ENCODE measurements around the gene PFN2. TPM values are rescaled to one million over a fixed set of nuclear protein-coding genes. Genes with fewer than 3 reads are reported as not detected.
A peak's percentile ranks its signal among the peaks of the same experiment; 100 is the strongest.

The PFN2 gene
- polyA plus RNA-seq, 1 experiment, result 659 TPM

GRCh38 chr3:149936812-149937230 lies 33.9 kb downstream of the PFN2 start:
- Histone ChIP-seq H3K27ac (ENCODE audit: low read depth, low read length) (no peak overlapping the region), H3K27me3 (ENCODE audit: control insufficient read depth, insufficient read depth, low read length) (no peaks in the 10 kb centered on the region), H3K4me3 (ENCODE audit: low read depth, low read length) (no peak overlapping the region), H3K9me3 (ENCODE audit: control insufficient read depth, insufficient read depth, low read length) (peaks cover 4% of the 10 kb centered on the region; the same call in 1 of the 2 replicates)
- CTCF ChIA-PET, result interaction anchor here (0.5 to 4.0 kb wide), 31 partner anchors 12 to 592 kb away, joined by 3 to 38 read pairs (median 4); partner anchors contain the start of genes PFN2 and TSC22D2
- peak; percentile 84 for TF ChIP-seq CTCF (IDR thresholded peaks at IDR 0.05; ENCODE audit: low read depth, low read length)
- no peak for DNase-seq (ENCODE audit: low read depth, low spot score)
- POLR2A ChIA-PET, result no interaction called here

GRCh38 chr3:149934524-149934923 lies 36.2 kb downstream of the PFN2 start:
- ChIA-PET POLR2A (no interaction called here), CTCF (interaction anchor here (1.0 to 4.0 kb wide), 5 partner anchors 33 to 289 kb away, joined by 3 to 38 read pairs (median 3); no protein-coding TSS in a partner anchor)
- no peak for TF ChIP-seq CTCF (IDR thresholded peaks at IDR 0.05; ENCODE audit: low read depth, low read length)
- Histone ChIP-seq H3K9me3 (ENCODE audit: control insufficient read depth, insufficient read depth, low read length) (peaks cover 4% of the 10 kb centered on the region; the same call in 1 of the 2 replicates), H3K27me3 (ENCODE audit: control insufficient read depth, insufficient read depth, low read length) (no peaks in the 10 kb centered on the region), H3K4me3 (ENCODE audit: low read depth, low read length) (no peak overlapping the region), H3K27ac (ENCODE audit: low read depth, low read length) (no peak overlapping the region)
- DNase-seq (ENCODE audit: low read depth, low spot score), result peak; percentile 47

- Histone ChIP-seq H3K4me3 (ENCODE audit: low read depth, low read length) (no peak overlapping the region), H3K27me3 (ENCODE audit: control insufficient read depth, insufficient read depth, low read length) (no peaks in the 10 kb centered on the region), H3K9me3 (ENCODE audit: control insufficient read depth, insufficient read depth, low read length) (peaks cover 4% of the 10 kb centered on the region; the same call in 1 of the 2 replicates), H3K27ac (ENCODE audit: low read depth, low read length) (no peak overlapping the region)
- POLR2A ChIA-PET, result no interaction called here
- DNase-seq (ENCODE audit: low read depth, low spot score), result no peak
- TF ChIP-seq CTCF (IDR thresholded peaks at IDR 0.05; ENCODE audit: low read depth, low read length), result no peak
- CTCF ChIA-PET, result interaction anchor here (1.0 kb wide), 1 partner anchor 34 kb away, joined by 3 read pairs; no protein-coding TSS in a partner anchor
Measured at GRCh38 chr3:149933858-149934257, 36.8 kb downstream of the PFN2 start.

GRCh38 chr3:149933008-149933407 lies 37.7 kb downstream of the PFN2 start:
- H3K27me3 ChIP-seq (ENCODE audit: control insufficient read depth, insufficient read depth, low read length), result no peaks in the 10 kb centered on the region
- peaks cover 4% of the 10 kb centered on the region; the same call in 1 of the 2 replicates for H3K9me3 ChIP-seq (ENCODE audit: control insufficient read depth, insufficient read depth, low read length)
- DNase-seq (ENCODE audit: low read depth, low spot score), result no peak
- H3K27ac ChIP-seq (ENCODE audit: low read depth, low read length), result no peak overlapping the region
- H3K4me3 ChIP-seq (ENCODE audit: low read depth, low read length), result no peak overlapping the region
- POLR2A ChIA-PET, result no interaction called here
- CTCF ChIA-PET, result no interaction called here
- TF ChIP-seq CTCF (IDR thresholded peaks at IDR 0.05; ENCODE audit: low read depth, low read length), result no peak

GRCh38 chr3:149920119-149920518 lies 50.6 kb downstream of the PFN2 start:
- Histone ChIP-seq H3K27me3 (ENCODE audit: control insufficient read depth, insufficient read depth, low read length) (no peaks in the 10 kb centered on the region), H3K9me3 (ENCODE audit: control insufficient read depth, insufficient read depth, low read length) (no peaks in the 10 kb centered on the region), H3K27ac (ENCODE audit: low read depth, low read length) (no peak overlapping the region), H3K4me3 (ENCODE audit: low read depth, low read length) (no peak overlapping the region)
- no peak for TF ChIP-seq CTCF (IDR thresholded peaks at IDR 0.05; ENCODE audit: low read depth, low read length)
- POLR2A ChIA-PET, result no interaction called here
- CTCF ChIA-PET, result interaction anchor here (2.7 kb wide), 1 partner anchor 40 kb away, joined by 9 read pairs; no protein-coding TSS in a partner anchor
- no peak for DNase-seq (ENCODE audit: low read depth, low spot score)
